SK-N-SH treated with all-trans-retinoic acid at 6 μM for 48 hours (cell line): ENCODE results near the gene COL1A2.

Experiments
- ESRRG ChIP-seq: fragments of 250-450 bp; sonication (Bioruptor Pico); IDR thresholded peaks from 2 replicates; pipeline ENCODE4 v1.6.1; 2021; ENCODE audit warnings: mild to moderate bottlenecking
- OSR1 ChIP-seq: fragments of 250-450 bp; sonication (Bioruptor Pico); IDR thresholded peaks from 2 replicates; pipeline ENCODE4 v1.8.0; 2022; ENCODE audit warnings: moderate library complexity, mild to moderate bottlenecking, inconsistent platforms
- PPARA ChIP-seq: fragments of 250-450 bp; sonication (Bioruptor Pico); IDR thresholded peaks from 2 replicates; pipeline ENCODE4 v1.5.0; 2020; ENCODE audit warnings: mild to moderate bottlenecking, borderline replicate concordance
- SNAI2 ChIP-seq: fragments of 250-450 bp; sonication (Bioruptor Pico); IDR thresholded peaks from 2 replicates; pipeline ENCODE4 v1.5.0; 2020; ENCODE audit warnings: mild to moderate bottlenecking, moderate library complexity
- ZC3H10 ChIP-seq: fragments of 250-450 bp; sonication (Bioruptor Pico); IDR thresholded peaks from 2 replicates; pipeline ENCODE4 v1.5.1; 2021; ENCODE audit warnings: mild to moderate bottlenecking, moderate library complexity
- ZFP30 ChIP-seq: fragments of 450-650 bp; formaldehyde crosslinking; IDR thresholded peaks from 2 replicates; pipeline ENCODE4 v1.5.0; 2022; ENCODE audit warnings: mild to moderate bottlenecking, moderate library complexity

DNA sequence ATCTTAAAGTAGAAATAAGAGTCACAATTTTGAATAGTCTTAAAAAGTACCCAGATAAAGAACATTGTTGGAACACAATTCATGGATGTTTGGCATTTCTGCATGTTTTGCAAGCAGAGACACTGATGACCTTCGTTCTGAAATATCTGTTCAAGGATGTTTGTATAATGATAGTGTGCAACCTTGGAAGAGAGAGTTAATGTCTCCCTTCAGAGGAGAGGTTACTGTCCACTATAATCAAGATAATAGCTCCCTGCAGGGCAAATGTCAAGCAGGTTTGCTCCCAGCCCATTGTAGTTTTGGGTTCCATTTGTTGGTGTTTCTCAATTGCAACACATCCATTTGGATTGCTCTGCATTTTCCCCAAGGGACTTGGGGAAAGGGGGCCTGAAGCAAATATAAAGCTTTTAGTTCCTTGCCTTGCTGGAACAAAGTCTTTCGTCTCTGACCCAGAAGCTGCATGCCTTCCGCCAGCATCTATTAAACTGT lies 45.2 kb downstream of the COL1A2 start:
- TF ChIP-seq SNAI2 (no peak), ZFP30 (CRISPR knock-in tag) (no peak), ESRRG (no peak), PPARA (CRISPR knock-in tag) (no peak), OSR1 (no peak), ZC3H10 (CRISPR knock-in tag) (no peak)
